Measurements from ENCODE around the gene LYST. TPM values are rescaled to one million over a fixed set of nuclear protein-coding genes. Genes with fewer than 3 reads are reported as not detected.

The LYST gene
- polyA plus RNA-seq, 1 donor from 2014 or later, result 23.4 TPM

- Histone ChIP-seq H3K27me3 (ENCODE audit: insufficient read depth, low read depth, low read length) (no peaks in the 10 kb centered on the region), H3K4me2 (ENCODE audit: low read length) (no peak overlapping the region), H3K4me3 (ENCODE audit: low read length) (no peak overlapping the region), H3K36me3 (ENCODE audit: insufficient read depth, low read length) (no peaks in the 10 kb centered on the region), H3K79me2 (replicated peaks; ENCODE audit: insufficient read depth, low read length) (no peaks in the 10 kb centered on the region), H4K20me1 (ENCODE audit: insufficient read depth) (no peaks in the 10 kb centered on the region), H3K9me2 (ENCODE audit: insufficient read depth, low read length) (no peaks in the 10 kb centered on the region), H3K9ac (ENCODE audit: low read length) (no peak overlapping the region), H3F3A (ENCODE audit: insufficient read depth, low read length, poor library complexity, severe bottlenecking) (no peaks in the 10 kb centered on the region), H3K27ac (ENCODE audit: low read length) (no peak overlapping the region), H2AFZ (ENCODE audit: low read depth, low read length) (no peak overlapping the region), H3K9me3 (ENCODE audit: low read length) (no peaks in the 10 kb centered on the region)
- no peak for TF ChIP-seq RAD21 (conservative IDR thresholded peaks at IDR 0.05)
- TF ChIP-seq REST (IDR thresholded peaks at IDR 0.05; ENCODE audit: borderline replicate concordance), result no peak
- TF ChIP-seq TAF1 (IDR thresholded peaks at IDR 0.05; ENCODE audit: low read depth), result no peak
- TF ChIP-seq POLR2AphosphoS5 (IDR thresholded peaks at IDR 0.05), result no peak
Measured at GRCh38 chr1:235873571-235873970, 6.9 kb upstream of the LYST start.

GRCh38 chr1:235873045-235873444, 6.3 kb upstream of the LYST start:
- Histone ChIP-seq H3K9me3 (ENCODE audit: low read length) (no peaks in the 10 kb centered on the region), H3K4me2 (ENCODE audit: low read length) (no peak overlapping the region), H3K9me2 (ENCODE audit: insufficient read depth, low read length) (no peaks in the 10 kb centered on the region), H3K79me2 (replicated peaks; ENCODE audit: insufficient read depth, low read length) (no peaks in the 10 kb centered on the region), H3K27me3 (ENCODE audit: insufficient read depth, low read depth, low read length) (no peaks in the 10 kb centered on the region), H3K27ac (ENCODE audit: low read length) (no peak overlapping the region), H2AFZ (ENCODE audit: low read depth, low read length) (no peak overlapping the region), H3F3A (ENCODE audit: insufficient read depth, low read length, poor library complexity, severe bottlenecking) (no peaks in the 10 kb centered on the region), H3K9ac (ENCODE audit: low read length) (no peak overlapping the region), H4K20me1 (ENCODE audit: insufficient read depth) (no peaks in the 10 kb centered on the region), H3K4me3 (ENCODE audit: low read length) (no peak overlapping the region), H3K36me3 (ENCODE audit: insufficient read depth, low read length) (no peaks in the 10 kb centered on the region)
- no peak for TF ChIP-seq CTCF (IDR thresholded peaks at IDR 0.05; ENCODE audit: poor library complexity, severe bottlenecking)
- TF ChIP-seq EP300 (conservative IDR thresholded peaks at IDR 0.05; ENCODE audit: poor library complexity, severe bottlenecking), result no peak
- no peak for TF ChIP-seq MXI1 (conservative IDR thresholded peaks at IDR 0.05; ENCODE audit: poor library complexity, severe bottlenecking)
- no peak for TF ChIP-seq POLR2AphosphoS5 (IDR thresholded peaks at IDR 0.05)

- TF ChIP-seq TAF1 (IDR thresholded peaks at IDR 0.05; ENCODE audit: low read depth) (no peak), RAD21 (conservative IDR thresholded peaks at IDR 0.05) (no peak), SMC3 (conservative IDR thresholded peaks at IDR 0.05; ENCODE audit: poor library complexity) (no peak), REST (IDR thresholded peaks at IDR 0.05; ENCODE audit: borderline replicate concordance) (no peak), EZH2 (IDR thresholded peaks at IDR 0.05; ENCODE audit: borderline replicate concordance, insufficient read depth, low read length, poor library complexity, severe bottlenecking) (no peak), CTCF (IDR thresholded peaks at IDR 0.05; ENCODE audit: poor library complexity, severe bottlenecking) (no peak), MXI1 (conservative IDR thresholded peaks at IDR 0.05; ENCODE audit: poor library complexity, severe bottlenecking) (no peak), EP300 (conservative IDR thresholded peaks at IDR 0.05; ENCODE audit: poor library complexity, severe bottlenecking) (no peak), POLR2AphosphoS5 (IDR thresholded peaks at IDR 0.05) (no peak)
- Histone ChIP-seq H3K9me2 (ENCODE audit: insufficient read depth, low read length) (no peaks in the 10 kb centered on the region), H3K9me3 (ENCODE audit: low read length) (no peaks in the 10 kb centered on the region)
Measured at GRCh38 chr1:235872270-235872669, 5.6 kb upstream of the LYST start.

More at GRCh38 chr1:235872270-235872669, 5.6 kb upstream of the LYST start:
- H3K9ac ChIP-seq (ENCODE audit: low read length), result no peak overlapping the region
- no peaks in the 10 kb centered on the region for H4K20me1 ChIP-seq (ENCODE audit: insufficient read depth)
- no peak overlapping the region for H3K4me3 ChIP-seq (ENCODE audit: low read length)
- no peak overlapping the region for H3K4me2 ChIP-seq (ENCODE audit: low read length)
- no peaks in the 10 kb centered on the region for H3K27me3 ChIP-seq (ENCODE audit: insufficient read depth, low read depth, low read length)
- H3K79me2 ChIP-seq (replicated peaks; ENCODE audit: insufficient read depth, low read length), result no peaks in the 10 kb centered on the region
- H3K27ac ChIP-seq (ENCODE audit: low read length), result no peak overlapping the region
- no peaks in the 10 kb centered on the region for H3K36me3 ChIP-seq (ENCODE audit: insufficient read depth, low read length)
- H2AFZ ChIP-seq (ENCODE audit: low read depth, low read length), result no peak overlapping the region
- H3F3A ChIP-seq (ENCODE audit: insufficient read depth, low read length, poor library complexity, severe bottlenecking), result no peaks in the 10 kb centered on the region

All from neural cell (in vitro differentiated cells).